Stimulated activated naive CD8-positive, alpha-beta T cell treated with anti-CD3 and anti-CD28 coated beads, Interleukin-15, amount 100 ng/mL, for 72 hours (primary cell): Measurements from ENCODE around the gene EYA3.

Experiments used
- ATAC-seq: fragments of 150-1000 bp; cut with Tn5 transposase; 2 replicates; pipeline ENCODE4 v1.10.0; 2021; ENCODE audit warnings: mild to moderate bottlenecking, moderate library complexity
- DNase-seq, 2 donors: peaks; one replicate each; pipeline ENCODE4 v3.0.0; 2021 to 2022
- H3K27ac Mint-ChIP-seq, 2 donors: one replicate each; pipeline ENCODE4 v1.8.0; 2022; ENCODE audit warnings: mild to moderate bottlenecking in 2 of 2, mixed read lengths in 2 of 2, moderate library complexity in 2 of 2
- H3K27me3 Mint-ChIP-seq: one replicate; pipeline ENCODE4 v1.8.0; 2022; ENCODE audit warnings: mixed read lengths
- H3K4me1 Mint-ChIP-seq: one replicate; pipeline ENCODE4 v1.8.0; 2022; ENCODE audit warnings: mild to moderate bottlenecking, mixed read lengths
- H3K4me3 Mint-ChIP-seq, 2 donors: one replicate each; pipeline ENCODE4 v1.8.0; 2022; ENCODE audit warnings: mild to moderate bottlenecking in 2 of 2, mixed read lengths in 2 of 2, moderate library complexity in 1 of 2
- H3K9me3 Mint-ChIP-seq, 2 donors: one replicate each; pipeline ENCODE4 v1.8.0; 2022; ENCODE audit warnings: mixed read lengths in 2 of 2

The EYA3 gene

DNA sequence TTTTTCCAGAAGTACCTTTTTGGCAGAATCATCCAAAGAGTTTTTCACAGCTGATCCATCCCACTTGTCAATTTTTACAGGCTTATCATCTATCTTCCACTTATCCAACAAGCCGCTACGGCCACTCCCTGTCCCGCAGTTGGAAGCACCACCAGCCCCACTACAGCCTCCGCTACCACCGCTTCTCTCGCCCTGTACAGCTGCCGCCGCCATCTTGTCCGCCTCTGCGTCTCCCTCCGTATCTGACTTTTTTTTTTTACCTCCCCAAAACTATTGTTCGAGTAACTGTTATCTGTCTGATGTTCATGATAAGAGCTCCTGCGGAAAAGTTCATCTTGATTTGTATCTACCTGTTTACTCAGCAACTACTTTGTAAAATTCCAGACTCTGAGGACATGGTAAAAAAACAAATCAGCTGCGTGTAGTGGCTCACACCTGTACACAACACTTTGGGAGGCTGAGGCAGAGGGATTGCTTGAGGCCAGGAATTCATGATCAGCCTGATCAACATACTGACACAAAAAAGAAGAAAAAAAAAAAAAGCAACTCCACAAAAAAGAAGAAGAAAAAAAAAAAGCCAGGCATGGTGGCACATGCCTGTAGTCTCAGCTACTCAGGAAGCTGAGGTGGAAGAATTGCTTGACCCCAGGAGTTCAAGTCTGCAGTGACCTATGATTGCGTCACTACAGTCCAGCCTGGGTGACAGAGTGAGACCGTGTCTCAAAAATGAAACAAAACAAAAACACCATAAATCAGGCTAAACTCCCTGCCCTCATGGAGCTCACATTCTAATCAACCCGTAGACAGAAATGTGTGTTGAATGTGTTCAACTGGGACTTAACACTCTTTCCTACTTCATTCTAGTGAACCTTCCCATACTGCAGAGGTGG, 8.0 kb upstream of the EYA3 start:
- peak overlapping the region in 1 of 2 donors; percentile 64 for H3K27ac Mint-ChIP-seq
- no peaks in the 10 kb centered on the region for H3K9me3 Mint-ChIP-seq
- DNase-seq (no peak), ATAC-seq (no peak)
- peaks cover 38% of the 10 kb centered on the region for H3K27me3 Mint-ChIP-seq
- H3K4me3 Mint-ChIP-seq, result no peak overlapping the region
- H3K4me1 Mint-ChIP-seq, result no peaks in the 10 kb centered on the region

DNA sequence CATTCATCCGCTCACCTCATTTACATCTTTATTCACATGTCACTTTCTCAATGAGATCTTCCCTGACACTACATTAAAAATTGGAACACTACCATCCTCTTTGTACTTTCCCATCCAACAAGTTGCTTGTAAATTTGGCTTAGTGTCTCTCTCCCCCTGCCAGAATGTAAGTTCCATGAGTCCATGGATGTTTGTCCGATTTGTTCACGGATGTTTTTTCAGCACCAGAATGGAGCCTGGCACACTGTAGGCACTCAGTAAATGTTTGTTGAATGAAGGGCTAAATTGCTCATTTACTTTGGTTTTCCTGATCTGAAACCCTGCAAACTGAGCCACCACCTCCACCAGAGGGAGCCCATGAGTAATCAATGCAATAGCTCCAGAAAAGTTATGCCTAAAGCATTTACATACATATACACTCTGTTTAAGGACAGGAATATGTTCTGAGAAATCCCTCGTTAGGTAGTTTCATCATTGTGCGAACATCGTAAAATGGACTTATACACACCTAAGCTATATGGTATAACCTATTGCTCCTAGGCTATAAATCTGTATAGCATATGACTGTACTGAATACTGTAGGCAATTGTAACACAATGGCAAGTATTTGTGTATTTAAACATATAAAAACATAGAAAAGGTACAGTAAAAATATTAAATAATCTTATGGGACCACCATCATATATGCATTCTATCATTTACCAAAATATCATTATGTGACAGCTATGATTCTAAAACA, 2.8 kb upstream of the EYA3 start:
- peaks cover 28% of the 10 kb centered on the region for H3K4me1 Mint-ChIP-seq
- ATAC-seq, result no peak
- peak; percentile 71 to 73 for DNase-seq
- H3K4me3 Mint-ChIP-seq, result no peak overlapping the region
- peaks cover 26% of the 10 kb centered on the region for H3K27me3 Mint-ChIP-seq
- peak overlapping the region in 1 of 2 donors; percentile 20 for H3K27ac Mint-ChIP-seq
- no peaks in the 10 kb centered on the region for H3K9me3 Mint-ChIP-seq

DNA sequence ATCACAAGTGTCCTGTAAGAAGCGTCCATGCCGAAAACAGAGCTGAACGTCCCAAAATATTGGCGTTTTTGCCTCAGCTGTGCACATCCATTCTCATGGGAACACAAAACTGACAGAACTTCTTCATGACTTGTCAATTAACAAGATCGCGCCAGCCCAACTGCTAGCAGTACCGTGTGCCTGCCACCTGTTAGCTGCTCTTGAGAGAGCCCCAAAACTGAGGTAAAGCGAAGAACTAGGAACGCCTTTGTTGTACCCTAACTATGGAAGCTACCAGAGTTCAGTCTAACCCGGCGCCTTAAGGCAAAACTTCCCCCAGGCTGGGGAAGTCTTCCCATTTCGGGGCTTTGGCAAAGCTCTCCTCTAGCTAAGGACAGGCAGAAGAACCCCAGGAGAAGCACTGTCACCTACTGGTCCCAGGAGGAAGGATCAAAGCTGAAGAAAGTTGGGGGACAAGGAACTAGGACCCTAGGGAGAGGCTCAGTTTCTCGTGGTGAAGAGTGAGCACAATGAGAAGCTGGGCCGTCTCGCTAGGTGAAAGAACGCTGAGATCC, 719 bp downstream of the EYA3 start:
- peak overlapping the region; percentile 96 to 98 for H3K27ac Mint-ChIP-seq
- DNase-seq, result peak in 1 of 2 donors; percentile 28
- peak; percentile 5 for ATAC-seq
- H3K27me3 Mint-ChIP-seq, result peaks cover 3% of the 10 kb centered on the region
- no peaks in the 10 kb centered on the region for H3K9me3 Mint-ChIP-seq
- H3K4me1 Mint-ChIP-seq, result peaks cover 40% of the 10 kb centered on the region
- peak overlapping the region; percentile 93 to 98 for H3K4me3 Mint-ChIP-seq

DNA sequence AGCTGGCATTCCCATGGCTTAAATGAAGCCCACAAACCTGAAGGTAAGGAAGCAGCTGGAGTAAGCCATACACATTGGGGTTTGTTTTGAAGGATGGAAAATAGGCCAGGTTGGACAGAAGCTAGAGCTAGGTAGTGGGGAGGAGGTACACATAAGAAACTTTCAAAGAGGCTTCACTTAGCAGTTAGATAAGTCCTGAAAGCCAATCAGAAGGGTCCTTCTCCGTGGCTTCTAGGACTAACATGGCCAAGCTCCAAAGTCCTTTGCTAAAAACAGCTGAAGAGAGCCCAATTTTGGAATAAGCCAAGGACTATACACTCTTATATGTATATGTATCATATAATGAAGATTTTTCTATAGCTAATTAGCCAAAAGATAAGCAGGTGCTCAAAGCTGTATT, 1.8 kb downstream of the EYA3 start:
- no peak overlapping the region for H3K27ac Mint-ChIP-seq

DNA sequence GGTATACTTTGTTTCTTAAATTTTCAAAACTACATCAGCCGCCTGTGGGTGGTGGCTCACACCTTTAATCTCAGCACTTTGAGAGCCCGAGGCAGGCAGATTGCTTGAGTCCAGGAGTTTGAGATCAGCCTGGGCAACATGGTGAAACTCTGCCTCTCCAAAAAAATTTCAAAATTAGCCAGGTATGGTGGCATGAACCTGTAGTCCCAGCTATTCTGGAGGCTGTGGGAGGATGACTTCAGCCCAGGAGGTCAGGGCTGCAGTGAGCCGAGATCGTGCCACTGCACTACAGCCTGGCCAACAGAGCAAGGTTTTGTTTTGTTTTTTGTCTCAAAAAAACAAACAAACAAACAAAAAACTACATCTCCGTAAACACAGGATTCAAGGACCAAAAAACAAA, 3.3 kb downstream of the EYA3 start:
- no peak for DNase-seq
- no peak overlapping the region for H3K4me3 Mint-ChIP-seq
- ATAC-seq, result no peak
- H3K9me3 Mint-ChIP-seq, result no peaks in the 10 kb centered on the region
- no peak overlapping the region for H3K27ac Mint-ChIP-seq
- no peaks in the 10 kb centered on the region for H3K27me3 Mint-ChIP-seq
- peaks cover 32% of the 10 kb centered on the region for H3K4me1 Mint-ChIP-seq

More for the DNA sequence above, 1.8 kb downstream of the EYA3 start:
- no peak for DNase-seq
- Mint-ChIP-seq H3K4me1 (peaks cover 40% of the 10 kb centered on the region), H3K9me3 (no peaks in the 10 kb centered on the region), H3K27me3 (no peaks in the 10 kb centered on the region), H3K4me3 (peak overlapping the region; percentile 51 to 98)
- no peak for ATAC-seq

DNA sequence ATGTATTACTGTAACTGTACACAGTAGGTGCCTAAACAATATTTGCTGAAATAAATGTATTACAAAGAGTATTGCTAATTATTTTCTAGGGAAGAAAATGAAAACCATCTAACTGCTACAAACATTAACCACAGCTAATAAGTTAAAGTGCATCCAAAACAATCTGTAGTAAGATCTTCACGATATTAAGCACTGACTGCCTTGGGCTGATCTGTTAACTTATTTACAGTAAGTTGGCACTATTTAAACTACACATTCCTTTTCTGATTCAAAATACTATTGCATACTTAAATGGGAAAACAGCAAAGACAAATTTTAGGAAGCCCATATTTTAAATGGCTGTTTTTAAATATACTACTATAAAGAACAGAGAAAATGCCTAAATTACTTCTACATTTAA, 4.5 kb downstream of the EYA3 start:
- H3K9me3 Mint-ChIP-seq, result no peaks in the 10 kb centered on the region
- peaks cover 31% of the 10 kb centered on the region for H3K4me1 Mint-ChIP-seq
- no peak overlapping the region for H3K4me3 Mint-ChIP-seq
- DNase-seq (no peak), ATAC-seq (no peak)
- no peak overlapping the region for H3K27ac Mint-ChIP-seq
- no peaks in the 10 kb centered on the region for H3K27me3 Mint-ChIP-seq

DNA sequence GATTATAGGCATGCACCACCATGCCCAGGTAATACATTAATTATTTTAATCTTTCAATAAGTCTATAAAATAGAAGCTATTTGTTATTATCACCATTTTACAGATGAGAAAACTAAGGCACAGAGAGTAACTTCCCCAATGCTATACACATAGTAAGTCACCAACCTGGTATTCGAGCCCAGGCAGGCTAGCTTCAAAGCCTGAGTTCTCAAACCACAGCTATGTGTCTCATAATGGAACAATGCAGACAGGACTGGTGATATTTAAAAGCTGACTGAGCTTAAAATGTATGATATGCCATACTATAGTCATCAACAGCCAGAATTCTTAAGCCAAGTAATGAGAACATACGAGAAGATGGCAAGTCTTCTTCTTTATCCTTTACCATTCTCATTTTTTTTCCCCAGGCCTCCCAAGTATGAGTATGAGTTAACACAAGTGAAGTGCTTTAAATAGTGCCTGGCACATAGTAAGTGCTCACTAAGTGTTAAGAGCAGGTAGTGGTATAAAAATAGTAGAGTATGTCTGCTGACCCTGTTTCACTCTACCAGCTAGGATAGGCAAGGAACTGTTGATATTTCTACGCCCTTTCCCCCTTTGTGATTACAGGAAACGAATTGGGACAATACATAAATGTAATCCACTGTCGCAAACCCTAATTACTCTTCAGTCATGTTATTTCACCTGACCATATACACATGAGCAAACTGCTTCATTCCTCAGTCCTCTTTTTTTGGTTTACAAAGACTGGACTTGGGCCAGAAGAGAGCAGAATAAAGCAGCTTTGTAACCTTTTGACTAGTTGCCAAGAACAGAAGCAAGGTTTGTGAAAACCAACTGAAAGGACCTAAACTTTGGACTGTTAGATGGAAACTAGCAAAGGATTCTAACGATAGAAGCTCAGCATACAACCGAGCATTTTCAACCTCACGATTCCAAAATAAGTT, 9.5 kb downstream of the EYA3 start:
- no peaks in the 10 kb centered on the region for H3K27me3 Mint-ChIP-seq
- peaks cover 17% of the 10 kb centered on the region for H3K4me1 Mint-ChIP-seq
- no peak overlapping the region for H3K4me3 Mint-ChIP-seq
- no peak for DNase-seq
- no peak overlapping the region for H3K27ac Mint-ChIP-seq
- no peaks in the 10 kb centered on the region for H3K9me3 Mint-ChIP-seq
- ATAC-seq, result no peak

DNA sequence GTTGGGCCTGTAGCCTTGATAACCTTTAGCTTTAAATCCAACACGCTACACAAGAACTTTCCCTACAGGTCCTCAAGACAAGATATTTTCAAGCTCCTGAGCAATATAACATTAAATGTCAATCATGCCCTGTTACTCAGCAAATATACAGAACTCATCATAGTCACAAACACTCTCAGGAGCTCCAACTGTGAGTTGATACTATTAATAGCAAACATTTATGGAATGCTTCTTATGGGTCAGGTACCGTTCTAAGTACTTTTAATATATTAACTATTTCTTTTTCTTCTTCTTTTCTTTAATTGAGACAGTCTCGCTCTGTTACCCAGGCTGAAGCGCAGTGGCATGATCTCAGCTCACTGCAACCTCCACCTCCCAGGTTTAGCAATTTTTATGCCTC, 10.1 kb downstream of the EYA3 start:
- DNase-seq (no peak), ATAC-seq (no peak)
- peaks cover 17% of the 10 kb centered on the region for H3K4me1 Mint-ChIP-seq
- no peak overlapping the region for H3K4me3 Mint-ChIP-seq
- no peaks in the 10 kb centered on the region for H3K9me3 Mint-ChIP-seq
- H3K27ac Mint-ChIP-seq, result no peak overlapping the region
- no peaks in the 10 kb centered on the region for H3K27me3 Mint-ChIP-seq

DNA sequence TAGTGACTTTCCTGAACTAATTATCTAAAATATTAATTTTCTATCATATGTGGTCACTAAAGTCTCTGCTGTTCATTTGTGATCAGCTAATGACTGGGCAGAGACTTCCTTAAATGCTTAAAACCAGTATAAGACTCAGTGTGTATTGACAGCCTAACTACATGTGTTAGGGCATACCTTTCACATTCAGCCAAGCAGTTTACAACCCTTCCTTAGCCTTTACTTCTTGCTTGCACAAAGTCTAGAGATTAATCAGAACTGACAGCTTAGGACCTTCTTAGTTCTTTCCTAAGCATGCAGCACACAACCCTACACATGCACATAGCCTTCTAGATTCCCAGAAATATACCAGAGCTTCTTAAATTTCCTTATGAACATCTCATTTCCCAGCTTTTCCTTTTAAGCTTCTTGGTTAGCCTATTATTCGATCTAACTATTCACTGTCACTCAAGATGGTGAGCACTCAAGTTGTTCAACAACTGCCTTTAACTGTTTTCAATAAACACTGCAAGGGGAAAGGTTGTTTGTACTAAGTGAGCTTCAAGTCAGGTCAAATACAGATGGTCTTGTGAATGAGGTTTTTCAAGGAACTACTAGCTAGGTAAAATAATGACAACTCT, 13.4 kb downstream of the EYA3 start:
- Mint-ChIP-seq H3K27ac (peak overlapping the region; percentile 27 to 34), H3K9me3 (no peaks in the 10 kb centered on the region), H3K27me3 (no peaks in the 10 kb centered on the region), H3K4me3 (no peak overlapping the region), H3K4me1 (peaks cover 29% of the 10 kb centered on the region)
- no peak for ATAC-seq
- no peak for DNase-seq

DNA sequence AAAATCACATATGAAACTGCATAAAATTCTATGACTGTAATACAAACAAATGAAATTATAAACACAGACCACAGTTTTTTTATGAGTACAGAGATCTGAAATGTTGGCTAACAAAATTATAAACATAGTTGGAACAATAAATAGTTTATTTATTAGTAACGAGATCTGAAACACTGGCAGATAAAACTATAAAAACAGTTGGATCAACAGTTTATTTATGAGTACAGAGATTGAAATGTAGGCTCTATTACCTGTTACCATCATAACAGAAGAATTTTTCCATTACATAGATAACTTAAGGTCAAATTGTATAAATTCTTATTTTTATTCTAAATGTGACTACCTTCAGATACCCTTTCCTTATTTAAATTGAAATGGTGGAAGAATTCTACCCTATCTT, 14.5 kb downstream of the EYA3 start:
- Mint-ChIP-seq H3K4me1 (peaks cover 36% of the 10 kb centered on the region), H3K27me3 (no peaks in the 10 kb centered on the region), H3K27ac (no peak overlapping the region), H3K4me3 (no peak overlapping the region), H3K9me3 (no peaks in the 10 kb centered on the region)
- no peak for ATAC-seq
- no peak for DNase-seq

DNA sequence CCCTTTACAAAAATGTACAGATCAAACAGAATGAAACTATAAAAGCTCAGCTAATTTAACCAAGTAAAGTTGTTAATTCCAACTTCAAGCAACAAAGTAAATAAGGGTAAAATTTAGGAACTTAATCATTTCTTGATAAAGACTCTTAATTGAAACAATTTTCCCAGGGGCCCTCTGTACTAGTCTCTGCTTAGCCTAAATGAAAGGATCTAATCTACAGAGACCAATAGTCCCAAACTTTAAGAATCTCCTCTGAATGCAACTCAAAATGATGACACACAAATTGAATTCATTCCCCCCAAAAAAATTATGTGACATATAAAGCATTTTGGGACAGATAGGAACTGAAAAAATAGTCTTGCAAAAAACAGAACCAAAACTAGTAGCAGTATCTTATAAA, 16.6 kb downstream of the EYA3 start:
- H3K9me3 Mint-ChIP-seq, result no peaks in the 10 kb centered on the region
- DNase-seq (no peak), ATAC-seq (no peak)
- H3K4me1 Mint-ChIP-seq, result peaks cover 44% of the 10 kb centered on the region
- H3K4me3 Mint-ChIP-seq, result no peak overlapping the region
- H3K27me3 Mint-ChIP-seq, result no peaks in the 10 kb centered on the region
- H3K27ac Mint-ChIP-seq, result peak overlapping the region in 1 of 2 donors; percentile 40

DNA sequence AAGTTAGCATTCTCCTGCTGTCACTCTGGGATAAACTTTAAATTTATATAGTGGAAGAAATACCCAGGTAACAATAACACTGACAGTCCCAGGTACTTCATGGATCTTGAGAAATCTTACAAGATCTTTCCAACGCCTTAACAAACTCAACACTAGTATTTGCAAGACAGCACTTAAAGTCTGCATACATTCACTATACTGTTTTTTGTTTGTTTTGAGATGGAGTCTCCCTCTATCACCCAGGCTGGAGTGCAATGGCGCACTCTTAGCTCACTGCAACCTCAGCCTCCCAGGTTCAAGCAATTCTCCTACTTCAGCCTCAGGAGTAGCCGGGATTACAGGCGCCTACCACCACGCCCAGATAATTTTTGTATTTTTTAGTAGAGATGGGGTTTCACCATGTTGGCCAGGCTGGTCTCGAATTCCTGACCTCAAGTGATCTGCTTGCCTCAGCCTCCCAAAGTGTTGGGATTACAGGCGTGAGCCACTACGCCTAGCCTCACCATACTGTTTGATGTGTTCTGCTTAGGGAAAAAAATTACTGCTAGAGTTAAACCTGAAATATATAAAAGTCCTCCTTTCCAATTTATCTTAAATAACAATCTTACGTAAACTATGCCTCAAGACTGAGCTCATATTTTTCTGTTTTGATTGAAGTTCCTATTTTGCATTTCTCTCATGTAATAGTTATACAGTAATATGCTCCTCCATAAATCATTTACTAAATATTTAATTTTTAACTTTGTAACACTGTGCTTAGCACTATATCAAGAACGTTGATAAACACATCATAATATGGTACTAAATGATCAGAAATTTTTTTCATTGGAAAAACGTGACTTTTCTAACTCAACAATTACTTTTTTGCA, 17.5 kb downstream of the EYA3 start:
- Mint-ChIP-seq H3K4me1 (peaks cover 45% of the 10 kb centered on the region), H3K9me3 (no peaks in the 10 kb centered on the region), H3K27me3 (no peaks in the 10 kb centered on the region), H3K4me3 (no peak overlapping the region), H3K27ac (peak overlapping the region in 1 of 2 donors; percentile 40)
- DNase-seq (no peak), ATAC-seq (no peak)

DNA sequence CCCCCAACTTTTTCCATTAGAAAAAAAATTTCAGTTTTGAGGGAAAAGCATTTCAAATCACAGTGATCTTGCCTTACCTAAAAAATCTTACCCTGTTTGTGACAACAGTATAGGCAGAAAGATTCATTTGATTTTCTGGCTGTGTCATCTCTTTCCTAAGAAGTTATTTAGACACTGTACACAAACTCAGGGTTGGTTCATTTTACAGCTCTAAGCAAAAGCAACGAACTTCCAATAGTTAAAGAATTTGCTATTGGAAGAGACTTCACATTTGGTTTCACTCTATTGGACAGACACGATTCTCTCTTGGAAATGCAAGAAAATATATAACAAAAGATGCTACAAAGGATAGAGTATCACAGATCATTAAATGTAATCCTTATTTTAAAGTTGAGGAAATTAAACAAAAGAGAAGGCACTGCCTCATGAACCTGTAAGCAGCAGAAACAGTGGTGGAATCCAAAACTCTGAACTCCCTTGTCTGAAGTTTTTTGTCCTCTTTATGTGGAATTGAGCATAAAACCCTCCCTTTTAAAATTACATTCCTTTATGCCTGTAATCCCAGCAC, 20.8 kb downstream of the EYA3 start:
- Mint-ChIP-seq H3K27ac (no peak overlapping the region), H3K9me3 (no peaks in the 10 kb centered on the region), H3K4me1 (peaks cover 55% of the 10 kb centered on the region), H3K27me3 (no peaks in the 10 kb centered on the region), H3K4me3 (no peak overlapping the region)
- DNase-seq, result no peak
- ATAC-seq, result no peak
